ENCODE results near the gene AMDHD1.
A peak's percentile ranks its signal among the peaks of the same experiment; 100 is the strongest.

The AMDHD1 gene

GRCh38 chr12:95943330-95943842 lies at the start of gene AMDHD1:
Gene AMDHD1 (plus strand): TSS chr12:95943331. CDS start chr12:95943399, 68 bp downstream.
- DNase-seq (ENCODE audit: low read depth in 2 of 2), result peak; percentile 36 to 37

GRCh38 chr12:95896846-95897245 lies 46.3 kb upstream of the AMDHD1 start:
- no peak for DNase-seq (ENCODE audit: low read depth in 2 of 2)

GRCh38 chr12:95898081-95898480 lies 45.0 kb upstream of the AMDHD1 start:
- DNase-seq (ENCODE audit: low read depth in 2 of 2), result no peak

- no peak for DNase-seq (ENCODE audit: low read depth in 2 of 2)
Measured at GRCh38 chr12:95908573-95908972, 34.6 kb upstream of the AMDHD1 start.

- DNase-seq (ENCODE audit: low read depth in 2 of 2), result no peak
Measured at GRCh38 chr12:95909871-95910270, 33.3 kb upstream of the AMDHD1 start.

GRCh38 chr12:95918194-95918993 lies 24.7 kb upstream of the AMDHD1 start:
- no peak for DNase-seq (ENCODE audit: low read depth in 2 of 2)

GRCh38 chr12:95919110-95919509 lies 24.0 kb upstream of the AMDHD1 start:
- DNase-seq (ENCODE audit: low read depth in 2 of 2), result no peak

GRCh38 chr12:95922231-95922630 lies 20.9 kb upstream of the AMDHD1 start:
- no peak for DNase-seq (ENCODE audit: low read depth in 2 of 2)

GRCh38 chr12:95940514-95940913 lies 2.6 kb upstream of the AMDHD1 start:
- no peak for DNase-seq (ENCODE audit: low read depth in 2 of 2)

- no peak for DNase-seq (ENCODE audit: low read depth in 2 of 2)
Measured at GRCh38 chr12:95942101-95942523, 1.0 kb upstream of the AMDHD1 start.

GRCh38 chr12:95942524-95943329 lies 404 bp upstream of the AMDHD1 start, which contains the start of gene CCDC38:
Gene CCDC38 (minus strand): TSS chr12:95942614. CDS start chr12:95936509, 6,105 bp downstream.
- DNase-seq (ENCODE audit: low read depth in 2 of 2), result peak; percentile 69 to 78

- no peak for DNase-seq (ENCODE audit: low read depth in 2 of 2)
Measured at GRCh38 chr12:95944108-95944704, 1.1 kb downstream of the AMDHD1 start.

GRCh38 chr12:95949477-95950206 lies 6.5 kb downstream of the AMDHD1 start:
- DNase-seq (ENCODE audit: low read depth in 2 of 2), result no peak

GRCh38 chr12:95951515-95951914 lies 8.4 kb downstream of the AMDHD1 start:
- no peak for DNase-seq (ENCODE audit: low read depth in 2 of 2)

- DNase-seq (ENCODE audit: low read depth in 2 of 2), result no peak
Measured at GRCh38 chr12:95953000-95953399, 9.9 kb downstream of the AMDHD1 start.

GRCh38 chr12:95955549-95956159 lies 12.5 kb downstream of the AMDHD1 start:
- no peak for DNase-seq (ENCODE audit: low read depth in 2 of 2)

- DNase-seq (ENCODE audit: low read depth in 2 of 2), result no peak
Measured at GRCh38 chr12:95956557-95957145, 13.5 kb downstream of the AMDHD1 start.

GRCh38 chr12:95959107-95959506 lies 16.0 kb downstream of the AMDHD1 start:
- no peak for DNase-seq (ENCODE audit: low read depth in 2 of 2)

GRCh38 chr12:95960241-95960640 lies 17.1 kb downstream of the AMDHD1 start:
- DNase-seq (ENCODE audit: low read depth in 2 of 2), result no peak

- DNase-seq (ENCODE audit: low read depth in 2 of 2), result no peak
Measured at GRCh38 chr12:95962222-95962621, 19.1 kb downstream of the AMDHD1 start.

- DNase-seq (ENCODE audit: low read depth in 2 of 2), result no peak
Measured at GRCh38 chr12:95963096-95963495, 20.0 kb downstream of the AMDHD1 start.

Data from stimulated activated CD8-positive, alpha-beta memory T cell treated with anti-CD3 and anti-CD28 coated beads, Interleukin-2, amount 100 ng/mL, for 48 hours (primary cell).